ENCODE results near the gene ERBB4.
A peak's percentile ranks its signal among the peaks of the same experiment; 100 is the strongest.

Gene ERBB4

DNA sequence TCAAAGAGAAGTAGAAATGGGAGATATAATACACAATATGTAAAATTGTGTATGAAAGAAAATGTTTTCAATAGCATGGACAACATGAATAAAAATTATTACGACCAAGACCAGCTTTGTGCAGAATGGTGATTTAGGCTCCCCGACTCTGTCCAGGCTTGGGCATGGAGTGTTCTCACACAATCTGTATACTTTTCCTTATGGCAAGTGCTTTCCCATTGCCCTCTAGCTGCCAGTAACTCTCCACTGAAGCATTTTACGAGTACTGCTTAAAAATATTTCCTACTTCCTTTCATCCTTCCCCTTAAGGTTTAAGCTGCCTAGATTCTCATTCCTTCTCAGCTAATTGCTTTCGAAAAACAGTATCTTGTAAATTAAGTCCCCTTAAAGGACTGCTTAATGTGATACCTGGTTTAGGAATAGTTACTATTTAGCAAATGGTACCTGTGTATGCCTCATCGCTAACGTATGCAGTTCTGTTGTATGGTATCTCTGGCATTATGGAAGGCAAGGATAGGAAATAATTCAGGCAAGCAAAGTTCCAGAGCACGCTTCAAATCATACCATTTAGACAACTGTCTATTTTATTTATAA is 714.6 kb downstream of the ERBB4 start:
- DNase-seq (ENCODE audit: low read depth), result no peak

DNA sequence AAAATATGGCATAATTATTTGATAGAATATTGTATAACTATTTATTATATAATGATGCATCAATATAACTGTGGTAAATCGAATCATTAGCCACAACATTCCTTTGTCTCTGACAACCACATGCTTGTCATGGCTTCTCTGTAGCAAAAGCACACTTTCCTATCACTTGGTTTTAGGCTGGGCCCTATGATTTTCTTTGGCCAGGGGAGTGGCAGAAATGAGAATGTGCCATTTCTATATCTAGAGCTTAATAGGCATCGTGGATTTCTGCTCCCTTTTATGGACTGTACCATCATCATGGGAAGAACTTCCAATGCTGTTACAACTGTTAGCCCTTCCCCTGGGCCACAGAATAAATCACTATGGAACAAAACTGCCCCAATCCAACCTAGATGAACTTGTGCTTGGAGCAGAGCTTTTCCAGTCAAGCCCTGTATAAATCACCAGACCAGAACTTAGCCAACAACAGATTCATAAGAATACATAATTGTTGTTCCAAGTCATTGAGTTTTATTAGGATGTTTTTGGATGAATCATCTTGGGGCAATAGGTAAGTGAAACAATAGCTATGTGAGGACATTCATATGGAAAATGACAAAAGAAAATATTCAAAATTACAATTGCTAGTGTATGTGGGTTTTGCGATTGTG is 715.8 kb downstream of the ERBB4 start:
- peak; percentile 17 for DNase-seq (ENCODE audit: low read depth)

DNA sequence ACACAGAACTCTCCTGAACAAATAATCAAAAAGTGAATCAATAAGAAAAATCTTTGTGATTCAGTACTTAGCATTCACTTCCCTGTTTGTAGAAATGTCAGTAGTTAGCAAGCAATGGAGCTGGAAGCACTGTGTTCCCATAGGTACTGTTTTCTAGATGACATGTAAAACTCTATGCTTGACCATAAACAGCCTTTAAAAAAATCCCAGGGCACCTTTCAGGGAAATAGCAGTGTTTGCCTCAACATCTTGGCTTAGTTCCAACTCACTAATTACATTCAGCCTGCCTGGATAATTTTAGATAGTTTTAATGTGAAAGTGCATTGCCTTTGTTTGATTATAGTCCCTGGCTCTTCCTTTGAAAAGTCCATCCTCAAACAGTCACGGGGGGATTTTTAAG is 721.8 kb downstream of the ERBB4 start:
- no peak for DNase-seq (ENCODE audit: low read depth)

DNA sequence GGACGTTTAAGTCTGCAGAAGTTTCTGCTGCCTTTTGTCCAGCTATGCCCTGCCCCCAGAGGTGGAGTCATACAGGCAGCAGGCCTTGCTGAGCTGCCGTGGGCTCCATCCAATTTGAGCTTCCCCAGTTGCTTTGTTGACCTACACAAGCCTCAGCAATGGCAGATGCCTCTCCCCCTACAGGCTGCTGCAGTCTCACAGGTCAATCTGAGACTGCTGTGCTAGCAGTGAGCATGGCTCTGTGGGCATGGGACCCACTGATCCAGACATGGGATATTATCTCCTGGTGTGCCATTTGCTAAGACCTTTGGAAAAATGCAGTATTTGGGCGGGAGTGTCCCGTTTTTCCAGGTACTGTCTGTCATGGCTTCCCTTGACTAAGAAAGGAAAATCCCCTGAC is 726.0 kb downstream of the ERBB4 start:
- DNase-seq (ENCODE audit: low read depth), result no peak

DNA sequence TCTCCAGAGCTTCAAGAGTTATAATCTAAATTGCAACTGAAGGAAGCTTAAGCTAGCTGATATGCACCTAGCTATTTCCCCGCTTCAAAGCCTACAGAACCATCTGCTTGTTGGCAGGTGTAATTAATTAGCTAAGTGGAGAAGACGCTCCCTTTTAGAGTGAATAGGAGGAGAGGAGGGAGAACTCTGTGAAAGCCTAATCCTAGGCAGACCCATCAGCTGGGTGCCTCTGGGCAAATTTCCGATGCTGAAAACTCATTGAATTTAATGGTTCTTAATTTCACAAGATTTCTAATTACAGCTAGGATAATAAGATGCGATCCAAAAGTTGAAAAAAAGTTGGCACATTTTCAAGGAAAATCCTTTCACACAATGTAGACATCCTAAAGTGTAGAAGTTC is 735.9 kb downstream of the ERBB4 start:
- DNase-seq (ENCODE audit: low read depth), result no peak

DNA sequence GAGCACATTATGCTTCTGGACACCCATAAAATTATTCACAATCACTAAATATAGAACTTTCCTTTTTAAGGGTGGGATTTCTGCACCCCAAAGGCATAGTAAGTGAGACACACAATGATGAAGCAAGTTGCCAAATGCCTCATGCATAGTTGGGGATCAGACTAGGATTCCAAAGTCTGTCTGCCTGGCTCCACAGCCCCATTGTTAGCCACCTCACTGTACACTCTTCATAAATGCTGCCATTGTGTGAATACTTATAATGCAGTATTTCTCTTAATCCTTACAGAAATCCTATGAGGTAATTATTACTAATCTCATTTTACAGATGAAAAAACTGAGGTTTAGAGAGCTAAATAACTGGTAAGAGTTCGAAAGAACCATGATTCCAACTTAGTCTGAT is 738.6 kb downstream of the ERBB4 start:
- DNase-seq (ENCODE audit: low read depth), result no peak

DNA sequence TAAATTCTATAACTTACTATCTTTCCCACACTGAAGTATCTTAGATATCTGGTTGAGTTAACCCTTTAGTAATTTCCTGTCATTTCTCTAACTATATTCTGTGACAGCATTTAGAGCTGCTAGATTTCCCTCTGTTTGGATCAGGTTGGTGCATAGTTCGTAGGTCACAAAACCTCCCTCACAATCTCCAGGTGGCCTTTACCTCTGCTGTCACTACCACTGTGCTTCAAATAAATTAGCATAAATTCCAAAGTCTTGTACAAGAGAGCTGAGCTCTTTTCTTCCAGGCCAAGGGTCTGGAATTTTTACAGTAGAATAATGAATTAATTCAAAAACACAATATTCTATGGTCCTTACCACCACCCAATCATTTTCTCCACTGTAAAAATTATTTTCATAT is 739.7 kb downstream of the ERBB4 start:
- DNase-seq (ENCODE audit: low read depth), result no peak

DNA sequence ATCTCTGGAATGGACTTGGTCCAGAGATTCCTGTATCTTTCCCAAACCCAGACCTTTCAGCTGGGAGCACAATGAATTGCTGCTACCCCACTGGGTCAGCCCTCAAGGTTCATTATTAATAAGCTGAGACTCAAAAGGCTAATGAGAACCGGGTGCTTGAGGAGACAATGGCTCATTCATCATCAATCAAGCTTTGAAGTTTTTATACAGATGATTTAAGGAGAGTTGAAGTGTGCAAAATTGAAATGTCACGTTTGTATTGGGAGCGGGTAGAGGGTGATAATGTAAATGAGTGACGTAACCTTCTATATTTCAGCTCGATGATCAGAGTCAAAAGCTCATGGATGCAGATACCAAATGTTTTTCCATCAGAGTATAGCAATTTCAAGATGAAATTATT is 744.9 kb downstream of the ERBB4 start:
- DNase-seq (ENCODE audit: low read depth), result no peak

DNA sequence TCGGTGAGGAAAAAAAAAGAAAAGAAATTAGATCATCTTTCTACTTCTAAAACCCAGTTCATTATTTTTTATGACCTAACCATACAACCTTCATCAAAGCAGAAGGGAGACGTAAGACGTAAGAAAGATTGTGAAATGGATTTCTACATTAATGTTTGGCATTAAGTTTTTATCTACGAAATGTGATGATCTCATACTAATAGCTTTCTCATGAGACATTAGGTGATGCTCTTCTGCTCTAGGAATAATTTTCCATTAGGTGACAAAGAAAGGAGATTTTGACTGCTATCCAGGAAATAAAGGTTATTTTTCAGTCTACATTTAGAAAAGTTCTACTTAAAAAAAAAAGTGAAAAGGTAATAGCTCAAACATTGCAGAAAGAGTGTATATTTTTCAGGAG is 748.6 kb downstream of the ERBB4 start:
- DNase-seq (ENCODE audit: low read depth), result no peak

DNA sequence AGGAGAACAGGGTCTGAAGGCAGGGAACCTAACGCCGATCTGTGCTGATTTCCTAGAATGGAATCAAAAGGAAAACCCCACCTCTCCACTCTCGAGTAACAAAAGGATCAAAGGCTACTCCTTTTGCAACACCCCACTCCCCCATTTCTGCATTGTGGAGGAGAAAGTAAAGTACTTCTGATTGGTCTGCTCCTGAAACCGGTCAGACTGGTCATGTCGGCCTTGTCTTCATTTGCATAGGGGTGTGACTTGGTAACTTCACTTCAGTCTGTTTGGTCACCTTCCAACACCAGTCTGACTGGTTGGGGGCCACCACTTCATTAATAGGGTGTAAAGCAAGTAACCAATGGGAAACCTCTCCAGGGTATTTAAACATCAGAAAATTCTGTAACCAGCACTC is 771.9 kb downstream of the ERBB4 start:
- no peak for DNase-seq (ENCODE audit: low read depth)

DNA sequence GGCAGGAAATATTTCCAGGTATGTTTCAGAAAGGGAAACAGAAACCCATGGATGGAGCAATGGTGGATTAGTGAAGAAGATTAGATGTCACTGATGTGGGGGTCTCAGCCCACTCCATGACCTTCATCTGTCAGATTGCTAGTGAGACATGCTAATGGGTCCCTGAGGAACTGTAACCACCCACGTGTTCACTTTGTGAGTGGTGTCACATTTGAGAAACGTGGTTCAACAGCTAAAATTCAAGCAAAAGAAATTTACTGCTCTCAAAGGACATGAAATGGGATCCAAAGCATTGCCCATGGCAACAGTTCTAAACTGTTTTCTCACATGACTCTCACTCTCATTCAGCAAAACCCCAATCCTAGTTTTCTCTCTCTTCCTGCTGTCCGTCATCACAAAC is 776.1 kb downstream of the ERBB4 start:
- DNase-seq (ENCODE audit: low read depth), result no peak

DNA sequence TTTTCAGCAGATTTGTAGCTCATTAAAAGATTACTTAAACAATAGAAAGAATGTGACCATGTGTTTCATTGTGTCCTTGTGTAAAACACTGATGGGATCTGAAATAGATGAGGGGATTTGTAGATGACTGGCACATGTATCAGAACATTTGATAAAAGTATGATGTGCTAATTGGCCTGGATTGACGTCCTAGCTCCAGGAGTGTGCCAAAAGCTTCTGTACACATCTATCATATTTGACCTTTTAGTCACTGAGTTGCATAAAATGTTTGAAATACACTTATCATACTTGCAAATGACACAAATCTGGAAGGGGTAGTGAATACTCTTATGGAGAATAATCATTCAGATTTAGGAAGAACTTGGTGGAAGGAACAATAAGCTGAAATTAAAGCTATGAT is 778.5 kb downstream of the ERBB4 start:
- DNase-seq (ENCODE audit: low read depth), result no peak

DNA sequence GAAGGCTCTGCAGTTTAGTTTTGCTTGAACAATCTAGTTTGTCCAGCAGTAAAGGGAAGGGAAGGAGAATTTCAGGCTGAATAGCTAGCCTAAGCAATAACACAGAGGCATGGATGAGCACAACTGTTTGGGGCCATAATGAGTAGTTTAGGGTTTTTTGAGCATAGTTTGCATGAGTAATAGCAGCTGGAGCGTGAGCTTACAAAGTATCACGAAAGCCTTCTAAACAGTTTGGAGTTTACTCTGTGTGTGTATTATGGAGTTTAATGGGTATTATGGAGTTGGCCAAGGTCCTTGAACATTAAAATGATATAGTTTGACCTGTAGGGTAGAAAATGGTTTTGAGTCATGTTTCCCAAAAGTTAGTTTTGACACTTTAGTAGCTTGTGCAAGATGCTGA is 782.3 kb downstream of the ERBB4 start:
- DNase-seq (ENCODE audit: low read depth), result no peak

DNA sequence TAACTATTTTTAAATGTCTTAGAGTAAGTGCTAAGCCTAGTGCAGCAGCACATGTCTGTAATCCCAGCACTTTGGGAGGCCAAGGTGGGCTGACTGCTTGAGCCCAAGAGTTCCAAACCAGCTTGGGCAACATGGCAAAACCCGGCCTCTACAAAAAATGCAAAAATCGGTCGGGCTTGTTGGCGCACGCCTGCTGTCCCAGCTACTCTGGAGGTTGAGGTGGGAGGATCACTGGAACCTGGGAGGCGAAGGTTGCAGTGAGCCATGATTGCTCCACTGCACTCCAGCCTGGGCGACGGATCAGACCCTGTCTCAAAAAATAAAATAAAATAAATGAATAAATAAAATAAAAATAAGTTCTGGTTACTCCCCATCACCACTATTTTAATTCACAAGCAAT is 783.4 kb downstream of the ERBB4 start:
- DNase-seq (ENCODE audit: low read depth), result no peak

DNA sequence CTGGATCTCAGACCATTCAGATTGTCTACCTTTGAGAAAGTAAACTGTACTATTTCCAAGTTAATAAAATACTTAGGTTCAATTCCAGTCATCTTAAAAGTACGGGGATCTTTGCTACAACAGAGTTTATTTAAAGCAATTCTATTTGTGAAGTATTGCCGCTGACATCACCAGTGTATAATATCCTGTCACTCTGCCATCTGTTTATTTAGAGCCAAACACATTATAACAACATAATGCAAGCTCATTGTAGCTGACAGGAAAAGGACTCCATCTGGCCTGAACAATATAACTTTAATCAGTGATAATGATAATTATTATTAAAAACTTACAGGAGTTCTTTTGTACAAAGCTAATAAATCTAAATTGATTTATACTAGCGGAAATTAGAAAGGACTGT is 786.8 kb downstream of the ERBB4 start:
- no peak for DNase-seq (ENCODE audit: low read depth)

DNA sequence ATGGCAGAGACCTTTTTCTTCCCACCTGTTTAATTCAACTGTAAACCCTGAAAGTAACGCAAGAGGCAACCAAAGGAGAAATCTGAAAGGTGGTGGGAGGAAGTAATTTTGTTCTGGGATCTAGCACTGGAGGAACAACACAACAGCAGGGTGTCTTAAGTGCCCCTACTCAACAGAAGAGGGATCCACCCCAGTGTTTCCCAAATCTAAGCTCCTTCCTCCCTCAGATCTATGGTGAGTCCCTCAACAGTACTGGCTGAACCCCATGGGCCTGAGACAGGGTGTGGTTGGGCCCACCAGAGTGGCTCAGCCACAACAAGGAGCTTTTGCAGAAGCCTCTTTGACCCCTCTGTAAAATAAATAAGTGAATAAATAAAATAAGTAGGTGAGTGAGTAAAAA is 790.3 kb downstream of the ERBB4 start:
- DNase-seq (ENCODE audit: low read depth), result no peak

DNA sequence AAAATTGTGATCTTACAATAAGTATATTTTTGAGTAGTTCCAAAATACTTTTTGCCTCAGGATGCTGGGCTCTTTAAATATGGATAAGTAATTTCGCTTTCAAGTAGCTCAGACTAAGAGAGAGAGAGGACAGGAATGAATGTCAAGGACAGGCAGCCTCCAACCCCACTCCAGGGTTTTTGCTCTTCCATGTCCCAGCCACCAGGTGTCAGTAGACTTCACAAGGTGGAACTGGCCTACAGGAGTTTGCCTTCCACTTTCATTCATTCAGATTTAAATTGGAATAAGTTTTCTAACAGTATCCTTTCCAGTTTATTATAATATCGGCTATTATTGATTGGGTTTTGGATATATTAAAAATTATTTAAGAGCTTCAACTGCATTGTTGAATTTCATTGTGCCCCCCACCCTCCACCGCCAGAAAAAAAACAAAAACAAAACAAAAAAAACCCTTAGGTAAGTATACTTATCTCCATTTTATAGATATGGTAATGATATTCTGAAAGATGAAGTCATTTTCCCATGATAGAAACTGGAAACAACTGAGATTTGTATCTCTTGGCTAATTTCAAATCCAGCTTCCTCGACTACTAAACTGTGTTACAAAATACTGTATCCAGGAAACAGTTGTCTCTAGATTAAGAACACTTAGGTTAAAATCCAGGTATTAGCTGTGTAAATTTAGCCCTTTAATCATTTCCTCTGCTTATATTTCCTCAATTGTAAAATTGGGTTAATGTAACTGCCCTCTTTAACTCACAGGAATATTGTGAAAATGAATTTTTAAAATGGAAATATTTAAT is 793.1 kb downstream of the ERBB4 start:
- peak; percentile 63 for DNase-seq (ENCODE audit: low read depth)

DNA sequence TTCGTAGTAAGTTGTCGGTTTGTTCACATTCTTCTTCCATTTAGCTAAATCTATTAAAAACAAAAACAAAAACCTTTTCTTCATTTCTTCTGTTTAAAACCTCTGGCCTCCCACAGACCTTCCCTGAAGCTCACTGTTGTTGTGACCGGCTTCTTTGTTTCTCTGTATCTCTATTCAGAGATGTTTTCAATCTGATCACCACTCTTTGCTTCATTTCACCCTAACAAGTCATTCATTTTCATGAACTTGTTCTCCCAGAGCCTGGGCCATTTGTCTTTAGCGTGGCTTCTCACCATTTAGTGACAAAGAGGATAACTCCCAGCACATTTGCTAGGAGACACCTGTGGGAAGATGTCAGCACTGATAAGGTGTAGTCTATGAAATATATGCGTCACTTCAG is 794.2 kb downstream of the ERBB4 start:
- no peak for DNase-seq (ENCODE audit: low read depth)

DNA sequence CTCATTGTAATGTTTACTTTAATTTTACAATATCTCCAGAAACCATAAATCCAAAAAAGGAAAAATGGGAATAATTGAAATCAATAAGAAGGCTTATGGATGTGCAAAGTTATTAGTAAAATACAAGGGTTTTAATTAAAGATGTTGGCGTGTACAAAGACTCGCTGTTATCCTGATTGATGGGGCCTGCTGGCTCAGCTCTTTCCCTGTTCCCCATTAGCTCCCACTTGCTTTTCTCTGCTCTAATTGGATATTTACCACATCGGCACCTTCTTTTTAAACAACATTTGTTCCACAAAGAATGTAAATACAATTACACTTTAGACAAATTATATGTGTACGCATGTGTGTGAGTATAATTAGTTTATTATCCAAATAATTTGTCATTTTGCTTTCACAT is 796.6 kb downstream of the ERBB4 start:
- DNase-seq (ENCODE audit: low read depth), result no peak

DNA sequence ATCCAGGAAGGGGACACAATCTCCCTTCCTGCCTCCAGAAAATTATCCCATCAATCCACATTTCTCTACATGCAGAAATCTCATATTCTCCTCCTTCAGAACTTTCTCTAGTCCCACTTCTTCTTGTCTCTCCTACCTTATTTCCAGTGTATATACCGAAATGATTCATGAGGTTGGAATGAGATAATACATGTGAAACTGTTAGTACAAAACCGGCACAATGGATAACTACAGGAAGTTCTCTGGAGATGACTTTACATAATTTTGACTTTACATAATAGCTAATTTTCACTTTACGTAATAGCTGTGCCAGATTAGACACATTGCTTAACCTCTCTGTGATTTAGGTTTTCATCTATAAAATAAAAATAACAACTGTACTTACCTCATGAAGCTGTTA is 801.3 kb downstream of the ERBB4 start:
- DNase-seq (ENCODE audit: low read depth), result peak; percentile 59

DNA sequence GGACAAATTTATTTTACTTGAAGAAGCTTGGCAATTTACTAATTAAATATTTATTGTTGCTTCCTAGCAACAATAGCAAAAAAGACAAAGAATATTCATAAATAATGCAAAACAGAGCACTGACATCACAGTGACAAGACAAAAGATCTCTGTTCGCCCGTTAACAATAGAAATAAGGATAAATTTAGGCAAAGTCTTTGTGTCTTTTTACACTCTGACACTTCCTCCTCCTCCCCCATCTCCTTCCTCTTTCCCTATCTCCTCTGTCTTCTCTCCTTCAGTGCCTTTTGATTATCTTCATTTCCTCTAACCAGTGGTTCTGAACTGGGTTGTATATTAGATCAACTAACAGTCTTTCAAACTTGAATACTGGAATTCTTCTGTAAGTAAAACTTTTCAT is 808.4 kb downstream of the ERBB4 start:
- no peak for DNase-seq (ENCODE audit: low read depth)

DNA sequence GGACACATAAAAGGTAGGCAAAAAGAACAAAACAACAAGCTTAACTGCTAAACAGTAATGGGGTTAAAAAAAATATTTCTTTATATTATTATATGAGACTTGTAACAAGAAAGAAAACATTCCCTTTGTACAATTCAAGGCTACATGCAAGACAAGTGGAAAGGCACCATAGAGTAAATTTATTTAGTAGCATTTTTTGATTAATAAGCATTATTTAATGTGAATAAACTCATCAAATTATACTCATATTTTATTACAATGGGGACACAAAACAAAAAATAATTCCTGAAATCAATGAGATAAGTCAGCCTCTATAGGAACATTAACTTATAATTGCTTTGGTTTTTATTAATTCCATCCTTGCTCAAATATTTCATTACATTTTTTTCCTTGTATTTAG is 809.2 kb downstream of the ERBB4 start:
- no peak for DNase-seq (ENCODE audit: low read depth)

DNA sequence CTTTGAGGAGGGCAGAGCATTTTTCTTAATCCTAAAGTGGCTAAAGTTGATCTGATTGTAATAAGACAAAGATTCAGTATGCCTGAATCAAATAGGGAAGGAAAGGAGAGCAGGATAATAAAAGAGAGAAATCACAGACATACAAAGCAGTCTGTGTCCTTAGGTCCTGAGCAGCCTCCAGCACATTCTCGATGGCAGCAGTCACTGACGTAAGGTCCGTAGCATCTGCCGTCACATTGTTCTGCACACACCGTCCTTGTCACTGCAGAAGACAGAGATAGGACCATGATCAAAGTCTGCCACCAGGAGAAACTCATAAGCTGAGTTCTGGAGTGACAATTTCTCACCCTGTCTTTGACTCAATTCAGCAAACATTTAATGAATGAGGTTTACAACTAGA is 813.7 kb downstream of the ERBB4 start:
- no peak for DNase-seq (ENCODE audit: low read depth)

DNA sequence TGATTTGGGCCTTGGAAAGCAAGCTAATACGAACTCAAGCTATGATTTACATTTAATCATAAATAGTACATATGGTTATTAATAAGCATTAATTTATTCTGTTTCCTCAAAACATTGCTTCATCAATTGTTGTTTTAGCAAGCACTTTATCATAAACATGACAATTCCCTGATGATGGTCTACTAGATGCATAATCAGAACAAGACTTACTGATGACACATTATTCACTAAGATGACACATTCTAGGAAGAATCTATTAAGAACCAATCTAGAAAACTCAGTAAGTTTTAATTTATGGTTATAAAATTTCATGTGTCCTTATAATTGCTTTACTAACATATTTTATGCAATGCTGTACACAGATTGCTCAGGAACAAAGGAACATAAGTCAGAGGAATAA is 815.2 kb downstream of the ERBB4 start:
- no peak for DNase-seq (ENCODE audit: low read depth)

Measured in iris pigment epithelial cell (primary cell).